GM12878 (cell line): Measurements from ENCODE around the gene CDYL2. TPM values are rescaled to one million over a fixed set of nuclear protein-coding genes. Genes with fewer than 3 reads are reported as not detected.

ENCODE experiments used
- ATAC-seq: fragments of 200-7000 bp; cut with Tn5 transposase; 3 replicates; pipeline ENCODE4 v1.9.1; 2020; ENCODE audit warnings: mild to moderate bottlenecking, moderate library complexity
- BruUV-seq: library from RNA; stranded (reverse); fragments of 400-500 nt; replicated peaks from 2 replicates; lab custom pipeline; 2021; lab: Mats Ljungman, UMichigan
- CTCF ChIA-PET: fragments of 300-600 bp; sonication (Branson Sonifier 250); formaldehyde crosslinking; extraction: SDS; loops from one replicate; lab custom pipeline; 2021; ENCODE audit warnings: inconsistent platforms; lab: Yijun Ruan, JAX
- POLR2A ChIA-PET: fragments of 350-600 bp; formaldehyde crosslinking; extraction: SDS; loops from one replicate; lab custom pipeline; 2021; ENCODE audit warnings: inconsistent platforms; lab: Charles Lee
- RAD21 ChIA-PET: fragments of 300-600 bp; sonication (Branson Sonifier 250); formaldehyde crosslinking; loops from one replicate; lab custom pipeline; 2023; ENCODE audit warnings: antibody characterized with exemption; ENCODE audit not compliant: unreplicated experiment; lab: Charles Lee
- SMC1A ChIA-PET: fragments of 300-600 bp; sonication (Branson Sonifier 250); formaldehyde crosslinking; loops from one replicate; lab custom pipeline; 2023; ENCODE audit not compliant: unreplicated experiment, uncharacterized antibody; lab: Charles Lee
- DNase-seq: peaks from one replicate; pipeline ENCODE4 v3.0.0-alpha.2; 2011; ENCODE audit warnings: low read depth, low spot score
- FAIRE-seq: peaks from 3 replicates; lab custom pipeline; 2011; peaks lifted over from hg19 to GRCh38; lab: Jason Lieb, UNC
- H2AFZ ChIP-seq: 2 replicates; pipeline ENCODE4 v1.6.0; 2011; ENCODE audit warnings: low read depth, low read length, control low read depth; ENCODE audit not compliant: control insufficient read depth
- H3K27ac ChIP-seq: 2 replicates; pipeline ENCODE4 v1.5.1; 2011; ENCODE audit warnings: control low read depth; ENCODE audit not compliant: control insufficient read depth, insufficient read depth
- H3K27me3 ChIP-seq, 2 experiments: replicated peaks in 1 of 2; 2 replicates each; pipeline versions ENCODE4 v1.6.0 to v1.6.1; 2011; ENCODE audit warnings: low read length in 1 of 2; ENCODE audit not compliant: control insufficient read depth in 2 of 2, insufficient read depth in 2 of 2
- H3K36me3 ChIP-seq, 2 experiments: 2 replicates each; pipeline ENCODE4 v1.5.1; 2011; ENCODE audit warnings: low read length in 1 of 2; ENCODE audit not compliant: control insufficient read depth in 2 of 2, insufficient read depth in 2 of 2
- H3K4me1 ChIP-seq: 2 replicates; pipeline ENCODE4 v1.6.1; 2011; ENCODE audit warnings: mild to moderate bottlenecking, low read length, moderate library complexity, mixed read lengths; ENCODE audit not compliant: control insufficient read depth, insufficient read depth
- H3K4me2 ChIP-seq: 2 replicates; pipeline ENCODE4 v1.6.0; 2011; ENCODE audit warnings: control low read depth; ENCODE audit not compliant: control insufficient read depth, insufficient read depth
- H3K4me3 ChIP-seq: fragments of 200-600 bp; sonication (generic); 2 replicates; pipeline ENCODE4 v1.5.1; 2016
- H3K79me2 ChIP-seq: 2 replicates; pipeline ENCODE4 v1.6.0; 2011; ENCODE audit warnings: low read length; ENCODE audit not compliant: control insufficient read depth, insufficient read depth
- H3K9ac ChIP-seq: 2 replicates; pipeline ENCODE4 v1.8.0; 2011; ENCODE audit warnings: low read length, control low read depth, mixed read lengths; ENCODE audit not compliant: control insufficient read depth, insufficient read depth
- H3K9me3 ChIP-seq: replicated peaks from 3 replicates; pipeline ENCODE4 v1.5.1; 2011; ENCODE audit warnings: mild to moderate bottlenecking, low read length; ENCODE audit not compliant: control insufficient read depth, insufficient read depth
- H4K20me1 ChIP-seq: 2 replicates; pipeline ENCODE4 v1.6.0; 2011; ENCODE audit not compliant: control insufficient read depth, insufficient read depth
- RUNX3 ChIP-seq: IDR thresholded peaks from 2 replicates; pipeline ENCODE4 v1.6.1; 2012; ENCODE audit warnings: low read length, inconsistent platforms
- WRNIP1 ChIP-seq: IDR thresholded peaks from 2 replicates; pipeline ENCODE4 v1.6.1; 2011; ENCODE audit warnings: low read depth, low read length, improper control_type of control experiment, borderline replicate concordance
- WGBS: methylation state at CpG from one replicate; pipeline ENCODE4 v1.1.6; 2016; ENCODE audit warnings: low lambda C conversion rate; ENCODE audit not compliant: insufficient replicate concordance, insufficient coverage; ENCODE audit errors: missing lambda C conversion rate; 5-methylcytosine and 5-hydroxymethylcytosine counted together
- in situ Hi-C: fragments of 300-500 bp; cut with MboI; formaldehyde crosslinking; loops from 9 replicates; pipeline ENCODE4 v1.14.3; 2018; ENCODE audit warnings: mixed read lengths
- intact Hi-C: fragments of 100-400 bp; cut with micrococcal nuclease; formaldehyde crosslinking; loops from one replicate; pipeline ENCODE4 v1.14.2; 2022; ENCODE audit not compliant: unreplicated experiment
- polyA plus RNA-seq, 11 experiments: library from polyadenylated mRNA; depleted of rRNA in 4 of 11; unstranded in 6 of 11; stranded (reverse) in 5 of 11; fragments of >200 nt; fragmentation: Nextera tagmentation in 4 of 11; fragmentation: Illumina TruSeq in 1 of 11; extraction: Ambion mirVana in 4 of 11; extraction: Trizol in 1 of 11; gene quantifications; 1 replicate in 1 of 11; 2 replicates in 10 of 11; pipeline versions ENCODE4 v1.2.1 to v1.2.3, GENCODE V29; 2011 to 2016; ENCODE audit warnings: inconsistent platforms in 2 of 11, missing spikeins in 2 of 11, low read depth in 1 of 11
- total RNA-seq, 4 experiments: library from RNA; depleted of rRNA in 3 of 4; stranded (reverse); fragments of >200 nt in 3 of 4; fragmentation: Illumina TruSeq in 1 of 4; extraction: Trizol in 1 of 4; gene quantifications; 2 replicates each; pipeline versions ENCODE4 v1.2.1 to v1.2.3, GENCODE V29; 2013 to 2021
- TF ChIP-seq, protein P1 (sequence below): fragments of 450-650 bp; IDR thresholded peaks from 2 replicates; pipeline ENCODE4 v1.6.1; 2016; ENCODE audit warnings: mild to moderate bottlenecking, moderate library complexity, borderline replicate concordance

The CDYL2 gene
- total and polyA plus RNA-seq, 10 of the 15 experiments (the other 5 are each of a cell fraction or from before 2014, with no cell fraction given): 0.27 to 22.9 (median 3.9) TPM

DNA sequence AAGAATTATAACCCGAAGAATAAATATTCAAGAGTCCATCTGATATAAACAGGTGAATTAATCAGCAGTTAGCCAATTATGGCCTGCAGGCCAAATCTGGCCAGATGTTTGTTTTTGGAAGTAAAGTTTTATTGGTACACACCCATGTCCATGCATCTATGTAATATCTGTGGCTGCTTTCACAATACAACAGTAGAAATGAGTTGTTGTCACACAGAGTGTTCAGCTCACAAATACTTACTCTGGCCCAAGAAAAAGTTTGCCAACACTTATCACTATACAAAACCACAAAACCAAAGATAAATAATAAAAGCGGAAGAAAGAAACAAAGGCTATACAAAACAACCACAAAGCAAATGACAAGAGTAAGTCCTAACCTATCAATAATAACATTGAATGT lies 109.4 kb downstream of the CDYL2 start:
- BruUV-seq: no TSS peak
- no peak overlapping the region for H3K9ac ChIP-seq
- ChIA-PET RAD21 (no interaction called here), CTCF (interaction anchor here (1.5 kb wide), 1 partner anchor 13 kb away, joined by 3 read pairs; no protein-coding TSS in a partner anchor), SMC1A (interaction anchor here (1.4 kb wide), 1 partner anchor 19 kb away, joined by 3 read pairs; no protein-coding TSS in a partner anchor), POLR2A (no interaction called here)
- ATAC-seq: no peak
- H2AFZ ChIP-seq: no peak overlapping the region
- no peaks in the 10 kb centered on the region for H3K36me3 ChIP-seq
- H3K79me2 ChIP-seq: no peaks in the 10 kb centered on the region
- no peaks in the 10 kb centered on the region for H3K9me3 ChIP-seq
- peaks cover 22% of the 10 kb centered on the region for H3K4me1 ChIP-seq
- no peaks in the 10 kb centered on the region for H4K20me1 ChIP-seq
- 68% methylated on average over 2 of the region's 2 CpGs for WGBS
- no peak overlapping the region; the same call in 1 of the 2 replicates for H3K4me2 ChIP-seq
- no peaks in the 10 kb centered on the region for H3K27me3 ChIP-seq
- no peak overlapping the region for H3K27ac ChIP-seq
- intact Hi-C loops (no loop called here), in situ Hi-C loops (loop anchor here (10.0 kb wide), 1 partner anchor 60 kb away; no protein-coding TSS in a partner anchor)
- peak; percentile 89 for TF ChIP-seq RUNX3
- TF ChIP-seq, protein P1, sequence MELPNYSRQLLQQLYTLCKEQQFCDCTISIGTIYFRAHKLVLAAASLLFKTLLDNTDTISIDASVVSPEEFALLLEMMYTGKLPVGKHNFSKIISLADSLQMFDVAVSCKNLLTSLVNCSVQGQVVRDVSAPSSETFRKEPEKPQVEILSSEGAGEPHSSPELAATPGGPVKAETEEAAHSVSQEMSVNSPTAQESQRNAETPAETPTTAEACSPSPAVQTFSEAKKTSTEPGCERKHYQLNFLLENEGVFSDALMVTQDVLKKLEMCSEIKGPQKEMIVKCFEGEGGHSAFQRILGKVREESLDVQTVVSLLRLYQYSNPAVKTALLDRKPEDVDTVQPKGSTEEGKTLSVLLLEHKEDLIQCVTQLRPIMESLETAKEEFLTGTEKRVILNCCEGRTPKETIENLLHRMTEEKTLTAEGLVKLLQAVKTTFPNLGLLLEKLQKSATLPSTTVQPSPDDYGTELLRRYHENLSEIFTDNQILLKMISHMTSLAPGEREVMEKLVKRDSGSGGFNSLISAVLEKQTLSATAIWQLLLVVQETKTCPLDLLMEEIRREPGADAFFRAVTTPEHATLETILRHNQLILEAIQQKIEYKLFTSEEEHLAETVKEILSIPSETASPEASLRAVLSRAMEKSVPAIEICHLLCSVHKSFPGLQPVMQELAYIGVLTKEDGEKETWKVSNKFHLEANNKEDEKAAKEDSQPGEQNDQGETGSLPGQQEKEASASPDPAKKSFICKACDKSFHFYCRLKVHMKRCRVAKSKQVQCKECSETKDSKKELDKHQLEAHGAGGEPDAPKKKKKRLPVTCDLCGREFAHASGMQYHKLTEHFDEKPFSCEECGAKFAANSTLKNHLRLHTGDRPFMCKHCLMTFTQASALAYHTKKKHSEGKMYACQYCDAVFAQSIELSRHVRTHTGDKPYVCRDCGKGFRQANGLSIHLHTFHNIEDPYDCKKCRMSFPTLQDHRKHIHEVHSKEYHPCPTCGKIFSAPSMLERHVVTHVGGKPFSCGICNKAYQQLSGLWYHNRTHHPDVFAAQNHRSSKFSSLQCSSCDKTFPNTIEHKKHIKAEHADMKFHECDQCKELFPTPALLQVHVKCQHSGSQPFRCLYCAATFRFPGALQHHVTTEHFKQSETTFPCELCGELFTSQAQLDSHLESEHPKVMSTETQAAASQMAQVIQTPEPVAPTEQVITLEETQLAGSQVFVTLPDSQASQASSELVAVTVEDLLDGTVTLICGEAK: peak; percentile 73
- TF ChIP-seq WRNIP1: no peak
- peak; percentile 76 for FAIRE-seq
- no peak overlapping the region for H3K4me3 ChIP-seq
- DNase-seq: no peak
